Jurkat, Clone E6-1 (cell line): Measurements from ENCODE around the gene SLC22A16.

ENCODE experiments used
- DNase-seq: peaks from one replicate; pipeline ENCODE4 v3.0.0-alpha.2; 2011; ENCODE audit warnings: low read depth, low spot score
- H3K4me3 ChIP-seq: 2 replicates; pipeline ENCODE4 v1.5.1; 2011; ENCODE audit warnings: mild to moderate bottlenecking, low read length, control low read depth, moderate library complexity

SLC22A16 gene

GRCh38 chr6:110378552-110378951 is 97.9 kb downstream of the SLC22A16 start:
- H3K4me3 ChIP-seq, result no peak overlapping the region
- no peak for DNase-seq
